GM20431 (cell line): ENCODE data around the gene SPAG6.

ENCODE experiments used
- in situ Hi-C: fragments of 300-500 bp; cut with MseI, MboI; formaldehyde crosslinking; loops from one replicate; pipeline ENCODE4 v1.15.0; 2020; ENCODE audit warnings: low sequenced_read_pairs; ENCODE audit not compliant: unreplicated experiment

Gene SPAG6

DNA sequence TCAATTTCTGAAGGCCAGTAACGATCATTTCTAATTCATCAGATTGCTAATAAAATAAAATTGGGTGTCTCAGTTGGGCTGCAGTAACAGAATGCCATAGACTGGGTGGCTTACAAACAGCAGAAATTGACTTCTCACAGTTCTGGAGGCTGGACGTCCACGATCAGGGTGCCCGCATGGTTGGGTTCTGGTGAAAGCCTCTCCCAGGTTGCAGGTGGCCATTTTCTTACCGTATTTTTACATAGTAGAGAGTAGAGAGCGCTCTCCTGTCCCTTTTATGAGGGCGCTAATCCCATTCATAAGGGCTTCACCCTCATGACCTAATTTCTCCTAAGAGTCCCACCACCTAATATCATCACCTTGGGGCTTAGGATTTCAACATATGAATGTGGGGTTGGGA, 106.0 kb downstream of the SPAG6 start:
- in situ Hi-C loops, result no loop called here

DNA sequence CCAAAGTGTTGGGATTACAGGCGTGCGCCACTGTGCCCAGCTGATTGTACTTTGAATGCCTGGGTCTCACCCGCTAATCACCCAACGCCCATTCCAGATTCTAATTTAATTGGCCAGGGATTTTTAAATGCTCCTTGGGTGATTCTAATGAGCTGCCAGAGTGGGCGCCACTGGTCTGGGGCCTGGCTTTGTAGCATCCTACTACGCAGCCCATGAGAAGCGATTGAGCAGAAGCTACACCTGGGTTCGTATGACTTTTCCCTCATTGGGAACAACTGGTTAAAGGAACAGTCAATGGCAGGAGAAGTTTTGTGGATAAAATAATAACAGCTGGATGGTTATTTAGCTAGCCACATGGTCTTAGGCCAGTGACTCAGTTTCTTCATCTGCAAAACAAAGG, 108.0 kb downstream of the SPAG6 start:
- in situ Hi-C loops, result no loop called here

DNA sequence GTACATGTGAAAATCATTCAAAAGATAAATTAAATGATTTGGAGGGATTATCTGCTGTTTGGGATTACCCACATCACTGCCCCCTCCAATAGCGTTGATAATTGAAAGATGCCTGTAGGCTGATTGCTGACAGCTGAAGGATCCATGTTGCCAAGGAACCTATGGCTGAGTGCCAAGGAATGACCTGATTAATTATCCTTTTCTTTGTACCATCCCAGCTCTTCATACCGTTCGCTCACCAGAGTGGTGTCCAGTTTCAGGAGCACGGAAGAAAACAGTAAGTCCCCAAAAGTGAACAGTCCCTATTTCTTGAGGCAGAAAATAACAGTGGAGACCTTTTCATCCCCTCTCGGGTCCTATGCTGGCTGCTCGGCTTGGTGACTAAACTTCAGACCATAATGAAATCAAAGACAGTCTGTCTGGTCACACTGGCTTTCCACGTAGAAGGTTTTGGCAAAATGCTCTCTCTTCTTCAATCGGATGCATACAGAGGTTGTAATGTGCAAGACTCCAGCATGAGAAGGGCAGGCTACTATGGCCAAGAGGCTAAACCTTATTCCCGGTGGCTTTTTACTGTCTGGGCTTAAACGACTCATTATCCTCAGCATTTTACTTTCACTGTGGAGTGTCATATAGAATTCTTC, 108.8 kb downstream of the SPAG6 start:
- in situ Hi-C loops, result no loop called here

DNA sequence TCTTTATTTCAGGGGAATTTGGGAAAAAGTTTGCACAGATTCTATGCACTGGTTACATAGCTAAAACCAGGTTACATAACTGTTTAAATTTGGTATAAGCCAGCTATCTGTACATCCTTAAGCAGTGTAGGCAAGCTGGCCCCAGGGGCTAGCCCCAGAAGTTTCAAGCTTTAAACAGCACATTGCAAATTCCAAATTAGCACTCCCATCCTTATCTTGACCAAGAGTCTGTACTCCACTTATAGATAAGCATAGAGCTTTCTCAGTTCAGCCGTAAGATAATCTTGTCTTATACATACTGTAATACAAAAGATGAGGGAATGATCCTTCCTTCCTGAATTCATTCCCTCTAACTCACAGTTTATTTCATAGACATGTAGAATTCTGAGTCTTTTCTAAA, 109.3 kb downstream of the SPAG6 start:
- in situ Hi-C loops, result no loop called here

DNA sequence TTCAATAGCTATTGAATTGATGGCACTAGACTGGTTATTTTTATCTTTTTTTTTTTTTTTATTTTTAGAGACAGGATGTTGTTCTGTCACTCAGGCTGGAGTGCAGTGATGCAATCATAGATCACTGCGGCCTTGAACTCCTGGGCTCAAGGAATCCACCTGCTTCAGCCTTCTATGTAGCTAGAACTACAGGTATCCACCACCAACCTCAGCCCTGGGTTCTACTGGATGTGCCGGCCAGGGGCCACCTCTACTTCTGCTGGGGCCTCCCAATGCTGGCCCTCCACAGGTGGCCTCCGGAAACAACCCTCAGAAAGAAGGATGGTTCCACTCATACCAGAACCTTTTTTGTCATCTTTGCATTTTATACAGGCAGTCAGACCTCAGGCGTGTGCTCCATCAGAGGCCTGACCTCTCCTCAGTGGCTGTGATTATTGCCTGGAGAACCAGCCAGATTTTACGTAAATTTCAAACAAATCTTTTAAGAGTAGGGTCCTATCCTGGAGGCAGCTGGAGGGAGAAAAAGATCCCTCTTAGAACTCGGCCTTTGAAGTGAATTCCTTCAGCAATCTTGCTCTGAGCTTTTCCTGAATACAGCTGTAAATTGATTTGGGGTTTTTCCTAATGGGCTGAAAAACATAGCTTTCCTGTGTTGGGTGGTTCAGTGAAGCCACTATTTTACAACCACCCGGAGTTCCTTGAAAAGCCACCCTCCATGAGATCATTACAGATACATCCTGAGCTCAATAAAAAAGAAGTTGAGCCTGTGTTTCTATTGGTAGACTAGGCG, 110.0 kb downstream of the SPAG6 start:
- in situ Hi-C loops, result no loop called here

DNA sequence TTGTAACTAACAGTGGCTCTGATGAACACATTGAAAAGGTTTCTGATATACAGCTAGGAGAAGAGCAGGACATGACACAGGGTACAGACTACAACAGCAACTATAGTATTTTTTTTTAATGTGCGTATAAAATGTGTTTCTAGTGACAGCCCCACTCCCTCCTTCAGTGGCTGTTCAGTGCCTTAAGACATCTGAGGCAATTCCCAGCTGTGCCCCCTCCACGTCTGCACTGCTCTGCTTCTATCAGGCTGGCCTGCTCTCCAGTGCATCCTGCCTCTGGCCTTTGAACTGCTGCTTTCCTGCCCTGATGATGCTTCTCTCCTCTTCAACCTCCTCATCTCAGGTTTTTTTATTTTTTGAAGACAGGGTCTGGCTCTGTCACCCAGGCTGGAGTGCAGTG, 111.2 kb downstream of the SPAG6 start:
- in situ Hi-C loops, result no loop called here

DNA sequence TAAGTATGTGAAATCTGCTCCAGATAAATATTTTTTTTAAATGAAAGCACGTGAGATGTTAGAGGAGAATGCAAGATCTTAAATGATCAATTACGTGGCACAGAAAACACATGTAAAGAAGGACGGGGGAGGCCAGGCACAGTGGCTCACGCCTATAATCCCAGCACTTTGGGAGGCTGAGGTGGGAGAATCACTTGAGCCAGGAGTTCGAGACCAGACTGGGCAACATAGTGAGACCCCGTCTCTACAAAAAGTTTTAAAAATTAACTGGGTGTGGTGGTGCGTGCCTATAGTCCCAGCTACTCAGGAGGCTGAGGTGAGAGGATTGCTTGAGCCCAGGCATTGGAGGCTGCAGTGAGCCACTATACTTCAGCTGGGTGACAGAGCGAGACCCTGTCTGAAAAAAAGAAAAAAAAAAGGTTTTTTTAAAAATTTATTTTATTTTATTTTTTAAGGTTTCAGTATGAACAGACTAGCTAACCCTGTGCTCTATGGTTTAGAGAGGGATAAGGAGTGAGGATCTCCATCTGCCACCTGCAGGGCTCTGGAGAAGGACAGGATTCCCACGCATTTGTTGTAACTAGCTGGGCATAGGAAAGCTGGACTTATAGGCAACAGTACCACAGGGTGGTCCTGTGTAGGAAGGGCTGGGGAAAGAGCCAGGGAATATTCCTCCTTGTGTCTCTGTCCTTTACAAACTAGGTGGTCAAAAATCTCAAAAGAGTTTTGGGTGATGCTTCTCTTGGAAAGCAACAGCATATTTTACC, 113.2 kb downstream of the SPAG6 start:
- in situ Hi-C loops, result no loop called here

DNA sequence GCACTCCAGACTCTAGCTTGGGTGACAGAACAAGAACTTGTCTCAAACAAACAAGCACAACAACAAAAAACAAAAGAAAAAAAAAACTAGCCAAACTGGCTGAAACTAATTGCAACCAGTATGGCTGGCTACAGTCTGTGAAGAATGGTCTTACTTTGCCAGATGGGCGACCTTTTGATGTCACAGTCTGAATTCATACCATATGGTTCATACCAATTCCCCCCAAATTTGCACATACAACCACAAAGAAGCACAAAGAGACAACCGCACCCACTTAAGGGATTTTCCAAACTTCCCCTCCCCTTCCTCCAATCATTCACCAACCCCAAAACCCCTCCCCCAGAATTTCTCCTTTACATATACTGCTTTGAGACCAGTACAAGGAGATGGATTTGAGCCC, 114.2 kb downstream of the SPAG6 start:
- in situ Hi-C loops, result no loop called here

DNA sequence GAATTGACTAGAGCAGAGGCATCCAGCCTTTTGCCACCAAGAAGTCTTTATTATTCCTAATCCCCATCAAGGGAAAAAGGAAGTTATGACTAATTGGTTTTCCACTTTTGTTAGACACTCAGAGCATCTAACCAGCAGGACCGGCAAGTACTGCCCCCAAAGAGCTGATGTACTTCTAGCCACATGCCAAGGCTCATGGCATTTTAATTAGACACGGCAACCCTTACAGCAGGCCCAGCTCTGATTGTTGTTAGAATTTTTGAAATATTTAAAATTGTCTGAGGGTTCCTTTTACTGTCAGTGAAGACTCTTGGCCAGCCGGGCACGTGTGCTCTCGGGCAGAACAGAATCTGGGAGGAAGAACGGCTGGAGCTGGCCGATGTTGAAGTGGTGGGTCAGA, 114.8 kb downstream of the SPAG6 start:
- in situ Hi-C loops, result no loop called here

DNA sequence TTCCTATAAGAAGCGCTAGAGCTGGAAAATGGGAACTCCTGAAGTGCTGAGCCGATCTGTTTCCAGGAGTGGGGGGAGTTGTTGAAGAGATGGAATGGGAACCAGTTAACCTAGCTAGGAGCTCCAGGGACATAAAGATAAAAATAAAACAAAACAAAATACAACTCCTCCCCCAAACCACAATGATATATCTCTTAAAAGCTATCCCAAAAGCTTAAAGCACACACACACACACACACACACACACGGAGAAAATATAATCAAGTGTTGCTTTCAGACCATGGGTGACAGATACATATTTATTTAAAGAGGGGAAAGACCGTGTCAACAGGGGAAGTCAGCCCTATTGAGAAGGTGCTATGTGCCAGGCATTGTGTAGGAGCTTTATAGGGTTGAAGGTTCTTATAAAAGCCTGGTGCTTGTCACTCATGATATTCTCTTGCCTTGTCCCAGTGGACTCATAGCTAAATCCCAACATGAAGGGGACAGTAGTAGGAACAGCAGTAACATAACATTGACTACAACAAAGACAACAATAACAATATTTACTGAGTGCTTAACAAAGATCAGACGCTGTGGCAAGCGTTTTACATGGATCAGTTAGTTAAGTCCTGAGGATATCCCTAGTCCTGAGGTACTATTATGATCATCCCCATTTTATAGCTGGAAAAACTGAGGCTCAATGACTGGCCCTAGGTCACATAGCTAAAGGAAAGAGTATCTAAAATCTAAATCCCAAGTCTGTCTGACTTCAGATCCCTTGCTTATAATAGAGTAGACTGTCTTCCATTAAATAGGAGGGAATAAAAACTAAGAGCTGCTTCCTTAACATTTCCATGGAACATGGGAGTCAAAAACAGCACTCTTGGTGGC, 115.5 kb downstream of the SPAG6 start:
- in situ Hi-C loops, result no loop called here

DNA sequence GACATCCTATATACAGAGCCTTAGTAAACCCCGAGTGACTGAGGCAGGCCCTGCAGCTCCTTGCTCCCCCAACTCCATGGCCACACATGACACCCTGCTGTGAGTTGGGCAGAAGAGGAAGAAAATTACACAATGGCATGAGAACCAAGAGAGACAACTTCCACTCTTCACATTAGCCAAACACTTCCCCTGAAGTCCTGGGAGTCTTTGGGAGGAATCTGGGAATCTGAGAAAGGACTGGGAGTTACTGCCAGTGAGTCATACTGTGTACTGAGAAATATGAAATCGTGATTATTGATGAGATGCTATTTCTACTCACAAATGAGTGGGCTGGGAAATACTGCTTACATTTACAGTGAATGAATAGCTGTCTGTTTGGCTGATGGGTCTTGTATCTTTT, 116.6 kb downstream of the SPAG6 start:
- in situ Hi-C loops, result no loop called here

DNA sequence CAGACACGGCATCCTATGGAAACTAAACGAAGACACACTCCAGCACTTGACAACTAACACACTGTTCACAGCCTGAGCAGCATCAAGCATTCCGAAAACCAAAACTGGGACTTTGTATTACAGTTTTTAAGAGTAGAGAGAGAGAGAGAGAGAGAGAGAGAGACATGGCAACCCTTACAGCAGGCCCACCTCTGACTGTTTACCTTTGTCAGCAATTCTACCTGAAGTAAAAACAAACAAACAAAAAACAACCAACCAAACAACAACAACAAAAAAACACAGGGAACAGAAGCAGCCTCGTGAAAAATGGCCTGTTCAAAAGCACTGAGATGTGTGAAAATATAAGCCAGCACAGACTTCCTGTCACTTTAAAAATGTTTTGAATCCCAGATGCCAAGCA, 118.0 kb downstream of the SPAG6 start:
- in situ Hi-C loops, result no loop called here

DNA sequence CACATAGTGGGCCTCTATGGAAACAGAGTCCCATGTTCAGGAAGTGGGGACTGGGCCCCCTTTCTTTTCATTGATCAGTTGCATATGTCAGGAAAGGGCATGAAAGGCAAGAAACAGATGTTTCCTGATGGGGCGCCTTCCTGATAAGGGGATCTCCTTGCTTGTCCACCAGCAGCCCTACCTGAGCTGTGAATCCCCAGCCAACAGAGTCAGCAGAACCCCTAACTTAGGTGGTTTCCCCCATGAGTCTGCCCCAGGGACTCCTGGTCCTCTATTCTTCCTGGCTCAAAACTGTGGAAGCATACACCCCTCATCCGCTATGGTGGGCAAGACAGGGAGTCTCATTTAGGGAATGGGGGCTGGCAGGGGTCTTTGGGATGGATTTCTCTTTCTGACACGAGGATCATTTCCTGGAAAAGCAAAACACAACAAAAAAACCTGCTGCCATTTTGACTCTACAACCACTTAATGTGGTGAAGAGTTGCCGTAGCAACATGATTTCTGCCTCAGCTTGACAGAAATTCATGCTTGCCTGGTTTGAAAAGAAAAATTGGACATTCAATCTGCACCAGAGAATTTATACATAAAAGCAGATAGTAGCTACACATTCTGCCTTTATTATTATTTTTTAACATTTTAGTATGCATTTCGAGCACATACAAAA, 119.8 kb downstream of the SPAG6 start:
- in situ Hi-C loops, result no loop called here

DNA sequence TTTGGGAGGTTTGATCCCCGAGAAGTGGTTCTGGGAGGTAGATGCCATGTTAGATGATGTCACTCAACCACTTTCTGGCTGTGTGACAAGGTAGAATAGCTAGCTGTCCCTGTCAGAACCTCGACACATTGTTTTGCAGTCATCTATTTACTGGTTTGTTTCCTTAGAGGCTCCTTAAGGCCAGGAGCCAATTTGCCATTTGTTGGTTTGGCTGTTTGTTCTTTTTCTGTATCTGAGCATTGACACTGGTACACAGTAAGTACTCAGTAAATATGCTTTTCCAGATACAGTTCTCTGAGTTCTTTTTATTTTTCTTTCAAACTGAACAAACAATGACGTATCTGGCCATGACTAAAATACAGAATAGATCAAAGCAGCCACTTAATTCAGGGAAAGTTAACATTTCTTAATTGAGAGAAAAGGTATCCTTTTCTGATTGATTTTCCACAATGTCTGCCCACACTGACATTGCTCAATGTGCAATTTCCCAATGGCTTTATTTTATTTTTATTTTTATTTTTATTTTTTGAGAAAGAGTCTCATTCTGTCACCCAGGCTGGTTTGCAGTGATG, 121.6 kb downstream of the SPAG6 start:
- in situ Hi-C loops, result no loop called here
